ENCODE results near the gene POFUT1. TPM values are rescaled to one million over a fixed set of nuclear protein-coding genes. Genes with fewer than 3 reads are reported as not detected.
A peak's percentile ranks its signal among the peaks of the same experiment; 100 is the strongest.

Gene POFUT1
- total RNA-seq, 3 donors from 2014 or later (not counting 1 experiment from before 2014, with no cell fraction given), result 9.7 to 14.5 (median 13.2) TPM

GRCh38 chr20:32232326-32232886 is 24.7 kb downstream of the POFUT1 start:
- peaks cover 11% of the 10 kb centered on the region for H3K36me3 Mint-ChIP-seq
- peak overlapping the region; percentile 69 to 77 for H3K27ac Mint-ChIP-seq
- no peaks in the 10 kb centered on the region for H3K27me3 Mint-ChIP-seq (ENCODE audit: low read depth in 2 of 2)
- H3K4me1 Mint-ChIP-seq, result peaks cover 12 to 17% of the 10 kb centered on the region in 2 donors
- no peak for TF ChIP-seq CTCF (IDR thresholded peaks at IDR 0.05)
- H3K4me3 Mint-ChIP-seq, result peak overlapping the region; percentile 50
- intact Hi-C loops (cut with micrococcal nuclease), result no loop called here
- ATAC-seq, result no peak
- Histone ChIP-seq H3K9me3 (ENCODE audit: control insufficient read depth, insufficient read depth, low read length) (no peaks in the 10 kb centered on the region), H3K4me1 (ENCODE audit: control insufficient read depth, insufficient read depth, low read length) (peaks cover 10% of the 10 kb centered on the region), H3K4me3 (ENCODE audit: low read length) (no peak overlapping the region), H3K27ac (ENCODE audit: low read length) (peak overlapping the region; percentile 19), H3K36me3 (ENCODE audit: control insufficient read depth, insufficient read depth, low read length) (peaks cover 54% of the 10 kb centered on the region), H3K27me3 (ENCODE audit: control insufficient read depth, insufficient read depth, low read length) (no peaks in the 10 kb centered on the region)
- DNase-seq, result no peak
- H3K9me3 Mint-ChIP-seq, result no peaks in the 10 kb centered on the region

GRCh38 chr20:32233286-32233685 is 25.6 kb downstream of the POFUT1 start:
- ATAC-seq (no peak), DNase-seq (no peak)
- Histone ChIP-seq H3K4me1 (ENCODE audit: control insufficient read depth, insufficient read depth, low read length) (peaks cover 10% of the 10 kb centered on the region), H3K36me3 (ENCODE audit: control insufficient read depth, insufficient read depth, low read length) (peaks cover 49% of the 10 kb centered on the region), H3K27ac (ENCODE audit: low read length) (no peak overlapping the region), H3K4me3 (ENCODE audit: low read length) (no peak overlapping the region), H3K27me3 (ENCODE audit: control insufficient read depth, insufficient read depth, low read length) (no peaks in the 10 kb centered on the region), H3K9me3 (ENCODE audit: control insufficient read depth, insufficient read depth, low read length) (no peaks in the 10 kb centered on the region)
- H3K27me3 Mint-ChIP-seq (ENCODE audit: low read depth in 2 of 2), result no peaks in the 10 kb centered on the region
- TF ChIP-seq CTCF (IDR thresholded peaks at IDR 0.05), result no peak
- H3K4me1 Mint-ChIP-seq, result peaks cover 12 to 17% of the 10 kb centered on the region in 2 donors
- no peaks in the 10 kb centered on the region for H3K9me3 Mint-ChIP-seq
- peak overlapping the region in 1 of 2 donors; percentile 66 for H3K27ac Mint-ChIP-seq
- WGBS (ENCODE audit: insufficient coverage), result 98% methylated on average over 9 of the region's 9 CpGs
- peaks cover 11% of the 10 kb centered on the region for H3K36me3 Mint-ChIP-seq
- intact Hi-C loops (cut with micrococcal nuclease), result no loop called here
- H3K4me3 Mint-ChIP-seq, result no peak overlapping the region

- H3K27me3 ChIP-seq (ENCODE audit: control insufficient read depth, insufficient read depth, low read length), result no peaks in the 10 kb centered on the region
- H3K27ac ChIP-seq (ENCODE audit: low read length), result no peak overlapping the region
- no peak for TF ChIP-seq CTCF (IDR thresholded peaks at IDR 0.05)
- H3K4me3 ChIP-seq (ENCODE audit: low read length), result no peak overlapping the region
- no peak for DNase-seq
- no peak overlapping the region for H3K4me3 Mint-ChIP-seq
- H3K9me3 ChIP-seq (ENCODE audit: control insufficient read depth, insufficient read depth, low read length), result no peaks in the 10 kb centered on the region
- H3K27me3 Mint-ChIP-seq (ENCODE audit: low read depth in 2 of 2), result no peaks in the 10 kb centered on the region
- peaks cover 11% of the 10 kb centered on the region for H3K36me3 Mint-ChIP-seq
- no peak overlapping the region for H3K27ac Mint-ChIP-seq
- WGBS (ENCODE audit: insufficient coverage), result 94% methylated on average over 13 of the region's 13 CpGs
- intact Hi-C loops (cut with micrococcal nuclease), result no loop called here
- H3K36me3 ChIP-seq (ENCODE audit: control insufficient read depth, insufficient read depth, low read length), result peaks cover 46% of the 10 kb centered on the region
- peaks cover 10% of the 10 kb centered on the region for H3K4me1 ChIP-seq (ENCODE audit: control insufficient read depth, insufficient read depth, low read length)
- ATAC-seq, result peak in 1 of 3 donors; percentile 42
- H3K9me3 Mint-ChIP-seq, result no peaks in the 10 kb centered on the region
- H3K4me1 Mint-ChIP-seq, result peaks cover 12 to 17% of the 10 kb centered on the region in 2 donors
Observed at GRCh38 chr20:32234135-32234808, 26.6 kb downstream of the POFUT1 start.
